Measurements from ENCODE around the gene PDE9A.

- TF ChIP-seq, protein P1, sequence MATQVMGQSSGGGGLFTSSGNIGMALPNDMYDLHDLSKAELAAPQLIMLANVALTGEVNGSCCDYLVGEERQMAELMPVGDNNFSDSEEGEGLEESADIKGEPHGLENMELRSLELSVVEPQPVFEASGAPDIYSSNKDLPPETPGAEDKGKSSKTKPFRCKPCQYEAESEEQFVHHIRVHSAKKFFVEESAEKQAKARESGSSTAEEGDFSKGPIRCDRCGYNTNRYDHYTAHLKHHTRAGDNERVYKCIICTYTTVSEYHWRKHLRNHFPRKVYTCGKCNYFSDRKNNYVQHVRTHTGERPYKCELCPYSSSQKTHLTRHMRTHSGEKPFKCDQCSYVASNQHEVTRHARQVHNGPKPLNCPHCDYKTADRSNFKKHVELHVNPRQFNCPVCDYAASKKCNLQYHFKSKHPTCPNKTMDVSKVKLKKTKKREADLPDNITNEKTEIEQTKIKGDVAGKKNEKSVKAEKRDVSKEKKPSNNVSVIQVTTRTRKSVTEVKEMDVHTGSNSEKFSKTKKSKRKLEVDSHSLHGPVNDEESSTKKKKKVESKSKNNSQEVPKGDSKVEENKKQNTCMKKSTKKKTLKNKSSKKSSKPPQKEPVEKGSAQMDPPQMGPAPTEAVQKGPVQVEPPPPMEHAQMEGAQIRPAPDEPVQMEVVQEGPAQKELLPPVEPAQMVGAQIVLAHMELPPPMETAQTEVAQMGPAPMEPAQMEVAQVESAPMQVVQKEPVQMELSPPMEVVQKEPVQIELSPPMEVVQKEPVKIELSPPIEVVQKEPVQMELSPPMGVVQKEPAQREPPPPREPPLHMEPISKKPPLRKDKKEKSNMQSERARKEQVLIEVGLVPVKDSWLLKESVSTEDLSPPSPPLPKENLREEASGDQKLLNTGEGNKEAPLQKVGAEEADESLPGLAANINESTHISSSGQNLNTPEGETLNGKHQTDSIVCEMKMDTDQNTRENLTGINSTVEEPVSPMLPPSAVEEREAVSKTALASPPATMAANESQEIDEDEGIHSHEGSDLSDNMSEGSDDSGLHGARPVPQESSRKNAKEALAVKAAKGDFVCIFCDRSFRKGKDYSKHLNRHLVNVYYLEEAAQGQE (IDR thresholded peaks at IDR 0.05; ENCODE audit: insufficient read depth in 1 of 2, low read depth in 2 of 2, low read length in 2 of 2), result no peak
- TF ChIP-seq TAF1 (IDR thresholded peaks at IDR 0.05; ENCODE audit: borderline replicate concordance, insufficient read depth, low read length) (no peak), FOXP2 (optimal IDR thresholded peaks at IDR 0.05; ENCODE audit: borderline replicate concordance, extremely low read depth, extremely low read length, insufficient read depth) (no peak), SIN3A (IDR thresholded peaks at IDR 0.05; ENCODE audit: borderline replicate concordance, insufficient read depth, low read length) (no peak), POLR2AphosphoS5 (IDR thresholded peaks at IDR 0.05; ENCODE audit: low read depth, low read length) (no peak)
These were observed 111.5 kb downstream of the PDE9A start for GRCh38 chr21:42764883-42765282.
